HCT116 (cell line): ENCODE results near the gene SEC23A. TPM values are rescaled to one million over a fixed set of nuclear protein-coding genes. Genes with fewer than 3 reads are reported as not detected.

ENCODE experiments used
- ATAC-seq: fragments of 200-7000 bp; cut with Tn5 transposase; 2 replicates; pipeline ENCODE4 v1.9.1; 2020; ENCODE audit warnings: mild to moderate bottlenecking, moderate library complexity
- BruUV-seq: library from RNA; stranded (reverse); fragments of 400-500 nt; replicated peaks from 2 replicates; lab custom pipeline; 2021; lab: Mats Ljungman, UMichigan
- CTCF ChIA-PET: fragments of 300-600 bp; sonication (Branson Sonifier 250); formaldehyde crosslinking; loops from one replicate; lab custom pipeline; 2021; ENCODE audit warnings: antibody characterized with exemption; lab: Charles Lee
- POLR2A ChIA-PET: fragments of 300-600, 350-600 bp; sonication (Branson Sonifier 250); formaldehyde crosslinking; loops from one replicate; lab custom pipeline; 2021; ENCODE audit warnings: antibody characterized with exemption; lab: Charles Lee
- RAD21 ChIA-PET, 2 experiments: fragments of 300-600 bp; sonication (Branson Sonifier 250); formaldehyde crosslinking; loops; one replicate each; lab custom pipeline; 2023; ENCODE audit warnings: low total read pairs in 2 of 2; ENCODE audit not compliant: uncharacterized antibody in 2 of 2, unreplicated experiment in 2 of 2, low non-redundant PET in 1 of 2; lab: Charles Lee
- DNase-seq: peaks from one replicate; pipeline ENCODE4 v3.0.0-alpha.2; 2010; ENCODE audit warnings: low read depth, low spot score
- H2AFZ ChIP-seq: fragments of 200-600 bp; shearing (Covaris generic), sonication (generic); 2 replicates; pipeline ENCODE4 v1.6.1; 2017; ENCODE audit warnings: low read depth, mixed run types, mixed read lengths, antibody characterized with exemption, low read length; ENCODE audit not compliant: poor library complexity, severe bottlenecking
- H3K27ac ChIP-seq: 2 replicates; pipeline ENCODE4 v1.5.1; 2012; ENCODE audit warnings: low read depth, low read length
- H3K27me3 ChIP-seq: fragments of 200-600 bp; sonication (generic); 2 replicates; pipeline ENCODE4 v1.6.1; 2016; ENCODE audit warnings: mixed run types, low read length, mixed read lengths; ENCODE audit not compliant: insufficient read depth
- H3K36me3 ChIP-seq, 2 experiments: fragments of 200-500 bp in 1 of 2; fragments of 200-600 bp in 1 of 2; sonication (Bioruptor generic) in 1 of 2; sonication (generic) in 1 of 2; 2 replicates each; pipeline versions ENCODE4 v1.5.1 to v1.6.1; 2014 to 2016; ENCODE audit warnings: low read length in 2 of 2, inconsistent platforms in 1 of 2, mixed read lengths in 1 of 2, mixed run types in 1 of 2; ENCODE audit not compliant: insufficient read depth in 2 of 2, control insufficient read depth in 1 of 2
- H3K4me1 ChIP-seq, 2 experiments: fragments of 200-600 bp in 1 of 2; sonication (generic) in 1 of 2; 2 replicates each; pipeline versions ENCODE4 v1.5.1 to v1.6.1; 2012 to 2017; ENCODE audit warnings: low read length in 2 of 2, inconsistent platforms in 1 of 2, mild to moderate bottlenecking in 1 of 2, mixed read lengths in 1 of 2, mixed run types in 1 of 2, moderate library complexity in 1 of 2; ENCODE audit not compliant: insufficient read depth in 2 of 2, control insufficient read depth in 1 of 2
- H3K4me2 ChIP-seq: fragments of 200-600 bp; sonication (generic); 2 replicates; pipeline ENCODE4 v1.6.1; 2017; ENCODE audit warnings: mixed run types, low read length, mixed read lengths
- H3K4me3 ChIP-seq, 2 experiments: fragments of 200-600 bp in 1 of 2; sonication (generic) in 1 of 2; replicated peaks in 1 of 2; 2 replicates each; pipeline ENCODE4 v1.5.1; 2011 to 2016; ENCODE audit warnings: low read length in 2 of 2, control low read depth in 1 of 2, low read depth in 1 of 2, mild to moderate bottlenecking in 1 of 2, mixed read lengths in 1 of 2, mixed run types in 1 of 2
- H3K79me2 ChIP-seq: fragments of 200-600 bp; sonication (generic); 2 replicates; pipeline ENCODE4 v1.6.1; 2017; ENCODE audit warnings: mild to moderate bottlenecking, mixed run types, low read length, moderate library complexity, mixed read lengths; ENCODE audit not compliant: insufficient read depth
- H3K9ac ChIP-seq: fragments of 200-600 bp; sonication (generic); 2 replicates; pipeline ENCODE4 v1.6.1; 2016; ENCODE audit warnings: low read length, mixed read lengths
- H3K9me2 ChIP-seq: fragments of 200-600 bp; sonication (generic), shearing (Covaris generic); 2 replicates; pipeline ENCODE4 v1.6.1; 2017; ENCODE audit warnings: mixed run types, mild to moderate bottlenecking, moderate library complexity; ENCODE audit not compliant: insufficient read depth
- H3K9me3 ChIP-seq, 2 experiments: fragments of 200-500 bp in 1 of 2; fragments of 200-600 bp in 1 of 2; sonication (Bioruptor generic) in 1 of 2; sonication (generic) in 1 of 2; 2 replicates each; pipeline ENCODE4 v1.6.1; 2014 to 2017; ENCODE audit warnings: low read length in 2 of 2, mixed read lengths in 2 of 2, inconsistent platforms in 1 of 2, low read depth in 1 of 2, mild to moderate bottlenecking in 1 of 2, mixed run types in 1 of 2, moderate library complexity in 1 of 2; ENCODE audit not compliant: control insufficient read depth in 1 of 2, insufficient read depth in 1 of 2
- H4K20me1 ChIP-seq: fragments of 200-600 bp; sonication (generic), shearing (Covaris generic); 2 replicates; pipeline ENCODE4 v1.6.1; 2017; ENCODE audit warnings: mixed run types, mild to moderate bottlenecking, moderate library complexity; ENCODE audit not compliant: insufficient read depth
- CTCF ChIP-seq, 3 experiments: fragments of 200-600 bp in 1 of 3; sonication (generic) in 1 of 3; IDR thresholded peaks in 2 of 3; conservative IDR thresholded peaks in 1 of 3; 2 replicates each; pipeline ENCODE4 v1.5.1; 2012 to 2017; ENCODE audit warnings: low read depth in 2 of 3, low read length in 2 of 3, antibody characterized with exemption in 1 of 3, borderline replicate concordance in 1 of 3, control low read depth in 1 of 3, mild to moderate bottlenecking in 1 of 3, mixed read lengths in 1 of 3, mixed run types in 1 of 3, moderate library complexity in 1 of 3; ENCODE audit not compliant: insufficient read depth in 1 of 3
- ELF1 ChIP-seq: IDR thresholded peaks from 2 replicates; pipeline ENCODE4 v1.6.1; 2012; ENCODE audit warnings: low read depth, borderline replicate concordance
- EZH2phosphoT487 ChIP-seq: fragments of 200-600 bp; IDR thresholded peaks from 2 replicates; pipeline ENCODE4 v1.6.1; 2018; ENCODE audit warnings: antibody characterized with exemption, borderline replicate concordance
- FOSL1 ChIP-seq: IDR thresholded peaks from 2 replicates; pipeline ENCODE4 v1.6.1; 2012; ENCODE audit warnings: low read depth
- MAX ChIP-seq: IDR thresholded peaks from 2 replicates; pipeline ENCODE4 v1.6.1; 2012
- POLR2AphosphoS5 ChIP-seq: IDR thresholded peaks from 2 replicates; pipeline ENCODE4 v1.6.1; 2011; ENCODE audit warnings: mild to moderate bottlenecking, low read depth, low read length, moderate library complexity
- TCF7L2 ChIP-seq: IDR thresholded peaks from 2 replicates; pipeline ENCODE4 v1.7.0; 2011; ENCODE audit warnings: borderline replicate concordance, inconsistent platforms; ENCODE audit not compliant: insufficient read depth, insufficient read length; ENCODE audit errors: extremely low read depth
- ZBTB33 ChIP-seq: IDR thresholded peaks from 2 replicates; pipeline ENCODE4 v1.6.1; 2011; ENCODE audit warnings: mild to moderate bottlenecking, low read length, moderate library complexity; ENCODE audit not compliant: insufficient replicate concordance; ENCODE audit errors: extremely low read depth
- ZFX ChIP-seq: fragments of 450-650 bp; IDR thresholded peaks from 2 replicates; pipeline ENCODE4 v1.6.1; 2017
- ZNF274 ChIP-seq: fragments of 200-500 bp; sonication (Bioruptor generic); IDR thresholded peaks from 2 replicates; pipeline ENCODE4 v1.6.1; 2014; ENCODE audit warnings: mild to moderate bottlenecking, low read depth, low read length, inconsistent platforms
- intact Hi-C: fragments of 100-400 bp; cut with micrococcal nuclease; formaldehyde crosslinking; loops from 2 replicates; pipeline ENCODE4 v1.10.0; 2022
- total RNA-seq: library from RNA; stranded (reverse); gene quantifications from one replicate; pipeline ENCODE4 v1.2.1, GENCODE V29; 2021; ENCODE audit not compliant: unreplicated experiment

SEC23A gene
- total RNA-seq, 1 experiment from 2014 or later, result 81.7 TPM

- no peak overlapping the region for H3K27ac ChIP-seq
- no peaks in the 10 kb centered on the region for H3K27me3 ChIP-seq
- no peaks in the 10 kb centered on the region for H3K4me1 ChIP-seq
- peaks cover 35 to 42% of the 10 kb centered on the region in 2 experiments for H3K36me3 ChIP-seq
- TF ChIP-seq POLR2AphosphoS5 (no peak), TCF7L2 (no peak), FOSL1 (no peak), ZBTB33 (no peak), ZNF274 (no peak), ZFX (no peak), ELF1 (no peak), MAX (no peak), EZH2phosphoT487 (no peak), CTCF (IDR thresholded peaks at IDR 0.05 in 2 of 3, conservative IDR thresholded peaks at IDR 0.05 in 1 of 3; ENCODE audit: borderline replicate concordance in 1 of 3, insufficient read depth in 1 of 3, low read depth in 2 of 3, low read length in 2 of 3) (no peak)
- DNase-seq (no peak), ATAC-seq (no peak)
- intact Hi-C loops, result no loop called here
- H3K4me3 ChIP-seq, result no peak overlapping the region
- no peak overlapping the region for H3K9ac ChIP-seq
- ChIA-PET POLR2A (no interaction called here), RAD21 (no interaction called here), CTCF (no interaction called here)
- no peaks in the 10 kb centered on the region for H3K79me2 ChIP-seq
- no peak overlapping the region for H3K4me2 ChIP-seq
- no peaks in the 10 kb centered on the region for H3K9me2 ChIP-seq
- H2AFZ ChIP-seq, result no peak overlapping the region
- H3K9me3 ChIP-seq, result no peaks in the 10 kb centered on the region
- no TSS peak for BruUV-seq
- no peaks in the 10 kb centered on the region for H4K20me1 ChIP-seq
Measured at GRCh38 chr14:39036760-39037159, 66.3 kb downstream of the SEC23A start.
